Activated T-helper 1 cell treated with anti-CD3 and anti-CD28 coated beads, Interleukin-2, amount 50 U/mL, for 16 hours (primary cell): ENCODE data around the gene ASIC3.
"Not testable (repeated sequence)": the region's sequence is repeated elsewhere in the genome, so short reads cannot be mapped to it uniquely, and the experiment has no call there.

ENCODE experiments used
- DNase-seq, 2 donors: peaks; one replicate each; pipeline ENCODE4 v3.0.0-alpha.2; 2020; ENCODE audit warnings: low read depth in 1 of 2, low spot score in 1 of 2

The ASIC3 gene

GRCh38 chr7:151032936-151033863 lies 15.1 kb upstream of the ASIC3 start:
- no peak for DNase-seq

DNA sequence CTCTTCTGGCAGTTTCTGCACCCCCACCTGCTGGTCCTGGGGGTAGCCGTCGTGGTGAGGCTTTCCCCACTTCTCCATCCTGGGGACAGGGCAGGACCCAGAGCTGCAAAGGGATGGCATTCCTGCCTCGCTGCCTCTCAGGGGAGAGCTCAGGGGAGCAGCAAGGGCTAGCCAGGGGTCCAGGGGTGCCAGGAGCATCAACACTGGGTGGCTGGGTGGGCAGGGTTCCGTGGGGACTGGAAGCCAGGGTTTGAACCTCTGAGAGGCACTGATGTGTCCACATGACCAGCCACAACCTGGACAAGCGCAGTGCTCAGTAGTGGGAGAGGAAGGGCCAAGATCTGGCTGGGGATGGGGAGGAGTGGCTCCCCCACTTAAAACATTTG lies 14.5 kb upstream of the ASIC3 start:
- DNase-seq: no peak

- no peak for DNase-seq
Observed at GRCh38 chr7:151034312-151035025, 13.9 kb upstream of the ASIC3 start.

GRCh38 chr7:151035026-151035717 lies 13.2 kb upstream of the ASIC3 start:
- DNase-seq: no peak

DNA sequence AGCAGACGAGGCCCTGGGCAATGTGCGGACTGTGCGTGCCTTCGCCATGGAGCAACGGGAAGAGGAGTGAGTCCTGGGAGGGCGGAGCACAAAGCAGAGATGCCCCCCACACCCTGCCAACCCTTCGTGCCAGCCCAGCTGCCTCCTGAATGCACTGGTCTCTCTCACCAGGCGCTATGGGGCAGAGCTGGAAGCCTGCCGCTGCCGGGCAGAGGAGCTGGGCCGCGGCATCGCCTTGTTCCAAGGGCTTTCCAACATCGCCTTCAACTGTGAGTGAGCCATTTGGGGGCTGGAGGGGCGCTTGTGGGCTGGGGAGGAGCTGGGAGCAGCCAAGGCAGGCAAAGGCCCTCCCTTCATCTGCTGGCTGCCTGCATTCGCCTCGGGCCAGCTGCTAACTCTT lies 12.4 kb upstream of the ASIC3 start:
- DNase-seq: no peak

DNA sequence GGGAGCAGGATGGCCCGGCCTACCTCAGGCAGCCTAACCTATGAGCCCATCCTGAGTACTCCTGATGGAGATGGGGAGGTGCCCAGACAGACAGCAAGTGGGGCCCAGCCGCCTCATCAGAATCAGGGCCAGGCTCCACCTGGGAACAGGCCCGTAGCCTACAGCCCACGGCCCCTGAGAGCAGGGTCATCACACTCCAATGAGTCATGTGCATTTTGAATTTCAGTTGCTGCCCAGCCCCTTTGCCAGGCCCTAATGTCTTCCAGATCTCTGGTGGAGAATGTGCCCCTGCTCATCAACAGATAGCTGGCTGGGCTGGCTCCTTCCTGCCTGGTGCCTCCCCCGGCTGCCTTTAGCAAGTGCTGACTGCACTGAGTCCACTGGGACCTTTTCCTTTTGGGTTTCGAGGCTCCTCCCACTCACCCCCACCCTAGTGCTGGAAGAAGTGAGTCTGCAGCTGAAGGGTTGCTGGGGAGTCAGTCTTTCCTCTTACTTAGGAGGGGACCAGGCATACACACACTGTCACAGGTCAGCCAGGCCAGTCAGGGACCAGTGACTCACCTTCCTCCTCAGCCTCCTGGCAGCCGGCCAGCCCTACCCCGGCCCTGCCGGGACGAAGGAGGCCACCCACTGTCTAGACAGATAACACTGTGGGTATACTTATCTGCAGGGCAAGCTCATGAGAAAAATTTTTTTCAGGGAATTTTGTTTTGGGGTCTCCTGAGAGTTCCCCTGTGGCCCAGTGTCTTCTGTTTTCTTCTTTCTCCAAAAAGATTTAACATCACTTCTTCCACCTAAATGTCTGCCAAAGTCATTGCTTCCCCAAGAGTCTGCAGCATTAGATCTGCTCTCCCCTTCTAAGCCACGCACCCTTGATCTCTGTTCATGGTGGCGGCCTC lies 9.1 kb upstream of the ASIC3 start:
- DNase-seq: peak in 1 of 2 donors; percentile 35

DNA sequence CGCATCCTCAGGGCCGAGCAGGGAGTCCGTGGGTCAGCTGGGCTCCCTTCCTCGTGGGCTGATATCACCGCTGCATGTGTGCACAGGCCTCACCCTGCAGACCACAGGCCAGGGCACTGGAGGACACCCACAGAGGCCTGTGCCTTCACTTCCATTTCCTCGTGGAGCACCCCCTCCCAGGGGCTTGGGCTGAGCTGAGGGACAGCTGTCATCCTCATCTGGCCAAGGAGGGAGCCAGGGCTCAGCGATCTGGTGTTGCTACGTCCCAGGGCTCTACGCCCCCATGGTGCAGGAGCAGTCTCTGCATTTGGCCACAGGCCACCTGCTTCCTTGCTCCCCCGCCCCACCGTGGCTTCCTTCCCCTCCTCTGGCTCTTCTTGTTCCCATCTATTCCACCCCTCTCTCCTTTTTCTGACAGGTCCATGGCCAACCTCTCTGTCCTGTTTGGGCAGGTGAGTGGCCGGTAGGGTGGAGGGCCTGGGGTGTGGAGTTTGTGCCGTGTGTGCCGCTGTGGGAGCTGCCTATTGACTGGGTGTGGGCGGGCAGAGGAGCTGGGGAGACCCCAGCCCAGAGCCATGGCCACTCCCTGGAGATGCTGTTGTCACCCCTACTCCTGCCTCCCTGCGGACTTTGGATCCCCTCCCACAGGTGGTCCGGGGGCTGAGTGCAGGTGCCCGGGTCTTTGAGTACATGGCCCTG lies 8.3 kb upstream of the ASIC3 start:
- DNase-seq: no peak

GRCh38 chr7:151040616-151041375 lies 7.5 kb upstream of the ASIC3 start:
- DNase-seq: no peak

- DNase-seq: not testable (repeated sequence)
Observed at GRCh38 chr7:151043449-151043848, 4.9 kb upstream of the ASIC3 start.

GRCh38 chr7:151043959-151044358 lies 4.4 kb upstream of the ASIC3 start:
- no peak for DNase-seq

GRCh38 chr7:151045262-151045661 lies 3.1 kb upstream of the ASIC3 start:
- no peak for DNase-seq

- no peak for DNase-seq
Observed at GRCh38 chr7:151045967-151046366, 2.4 kb upstream of the ASIC3 start.

DNA sequence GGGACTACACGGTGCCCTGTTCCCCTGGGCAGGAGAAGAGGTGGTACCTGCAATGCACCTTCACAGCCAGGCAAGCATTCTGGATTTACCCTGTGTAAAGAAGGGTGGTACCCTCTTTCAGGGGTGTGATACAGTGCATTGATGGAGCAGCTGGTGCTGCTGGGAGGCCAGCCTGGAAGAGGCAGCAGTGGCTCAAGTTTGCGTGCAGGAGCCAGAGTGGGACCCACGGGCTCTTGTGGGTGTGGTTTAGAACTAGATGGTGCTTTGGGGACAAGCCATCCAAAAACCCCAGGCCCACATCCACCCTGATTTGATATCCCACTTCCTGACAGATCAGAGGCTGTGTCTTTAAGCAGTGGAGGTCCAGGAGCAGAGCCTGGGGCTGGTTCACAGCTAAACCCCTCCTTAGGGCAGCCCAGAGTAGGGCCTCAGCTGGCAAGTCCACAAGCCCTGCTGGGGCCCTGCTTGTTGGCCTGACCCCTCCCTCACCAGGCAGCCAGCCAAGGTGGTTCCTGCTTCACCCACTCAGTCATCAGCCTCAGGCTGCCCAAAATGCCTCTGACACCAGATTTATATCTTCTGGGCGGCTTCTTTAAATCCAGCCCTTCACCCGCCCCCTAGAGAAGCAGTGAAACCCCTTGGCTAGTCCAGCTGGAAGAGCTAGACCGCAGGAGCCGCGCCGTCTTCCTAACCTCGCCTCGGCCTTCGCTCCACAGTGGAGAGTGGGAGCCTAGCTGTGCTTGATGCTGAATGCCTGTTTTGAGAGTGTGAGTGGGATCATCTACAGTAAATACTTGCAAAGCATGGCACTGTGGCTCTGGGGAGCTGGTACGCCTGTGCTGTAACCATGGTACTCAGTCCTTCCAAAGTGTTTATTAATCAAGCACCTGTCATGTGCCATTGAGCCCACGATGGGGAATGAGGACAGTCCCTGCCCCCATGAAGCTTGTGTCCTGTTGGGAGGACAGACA lies 1.4 kb upstream of the ASIC3 start:
- no peak for DNase-seq

GRCh38 chr7:151048911-151049463 lies 656 bp downstream of the ASIC3 start:
- DNase-seq: no peak

GRCh38 chr7:151051108-151051507 lies 2.8 kb downstream of the ASIC3 start:
- DNase-seq: peak in 1 of 2 donors; percentile 36

GRCh38 chr7:151053096-151053495 lies 4.8 kb downstream of the ASIC3 start:
- no peak for DNase-seq

DNA sequence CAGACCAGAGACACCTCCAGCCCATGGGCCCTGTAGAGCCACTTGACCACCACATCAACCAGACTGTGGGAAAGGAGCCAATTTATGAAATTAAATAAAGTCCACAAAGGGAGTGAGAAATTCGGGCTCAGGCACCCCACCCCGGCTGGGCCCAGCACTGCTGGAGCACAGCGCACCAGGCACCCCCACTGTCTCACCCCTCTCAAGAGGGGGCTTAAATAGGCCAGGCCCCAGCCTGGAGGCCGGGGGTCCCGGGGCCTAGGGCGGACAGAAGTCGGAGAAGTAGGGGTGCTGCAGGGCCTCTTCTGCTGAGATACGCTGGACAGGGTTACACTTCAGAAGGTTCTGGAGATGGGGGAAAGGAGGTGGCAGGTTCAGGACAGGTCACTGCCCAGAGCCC lies 5.4 kb downstream of the ASIC3 start:
- no peak for DNase-seq

DNA sequence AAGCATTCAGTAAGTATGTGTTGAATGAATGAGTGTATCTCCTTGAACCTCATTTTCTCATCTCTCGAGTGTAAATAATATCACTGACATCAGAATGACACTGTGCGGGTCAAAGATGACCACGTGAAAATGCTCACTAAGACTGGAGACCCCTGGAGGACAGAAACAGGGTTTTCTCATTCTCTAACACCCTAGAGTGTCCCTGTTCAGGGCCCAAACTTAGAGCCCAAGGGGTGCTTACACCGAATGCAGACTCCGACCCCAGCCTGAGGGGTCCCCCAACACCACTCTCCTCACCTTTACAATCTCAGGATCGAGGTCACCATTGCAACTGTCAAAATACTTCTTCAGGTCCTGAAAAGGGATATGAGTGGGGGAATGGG lies 7.9 kb downstream of the ASIC3 start:
- no peak for DNase-seq
